GM18507 (cell line): ENCODE results near the gene RBL2.

Experiments used
- DNase-seq: peaks from one replicate; pipeline ENCODE4 v3.0.0; 2011; ENCODE audit warnings: low read depth; ENCODE audit not compliant: insufficient read length; ENCODE audit errors: extremely low spot score
- FAIRE-seq: peaks from 2 replicates; lab custom pipeline; 2011; peaks lifted over from hg19 to GRCh38; lab: Jason Lieb, UNC

RBL2 gene

DNA sequence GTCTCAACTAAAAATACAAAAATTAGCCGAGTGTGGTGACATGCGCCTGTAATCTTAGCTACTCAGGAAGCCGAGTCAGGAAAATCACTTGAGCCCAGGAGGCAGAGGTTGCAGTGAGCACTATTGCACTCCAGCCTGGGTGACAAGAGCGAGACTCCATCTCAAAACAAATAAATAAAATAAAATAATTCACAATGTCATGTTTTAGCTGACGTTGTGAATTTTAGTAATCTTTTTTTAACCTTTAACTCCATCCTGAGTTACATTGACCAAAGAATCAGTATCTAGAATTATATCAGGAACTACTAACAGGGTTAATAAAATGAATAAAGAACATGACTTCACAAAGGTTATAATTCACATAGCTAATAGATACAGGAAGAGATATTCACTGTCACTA lies 5.9 kb downstream of the RBL2 start:
- no peak for FAIRE-seq
- DNase-seq: no peak

GRCh38 chr16:53445534-53445933 lies 11.3 kb downstream of the RBL2 start:
- FAIRE-seq: no peak

DNA sequence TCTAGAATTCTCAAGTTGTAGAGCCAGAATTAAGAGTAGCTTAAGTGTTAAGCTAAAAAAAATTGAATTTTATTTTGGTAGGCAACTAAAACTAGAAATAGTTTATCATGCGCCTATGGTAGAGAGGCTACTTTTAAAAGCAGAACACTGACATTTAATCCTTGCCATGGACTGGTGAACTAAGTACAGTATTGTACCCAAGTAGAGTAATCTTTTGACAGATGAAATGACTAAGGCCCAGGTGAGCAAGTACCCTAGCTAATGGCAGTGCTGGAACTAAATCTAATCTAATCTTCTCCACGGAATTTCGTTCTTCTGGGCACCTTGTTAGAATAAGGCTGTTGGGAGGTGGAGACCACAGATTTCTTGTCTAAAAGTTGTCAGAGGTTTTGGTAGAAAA lies 11.8 kb downstream of the RBL2 start:
- no peak for DNase-seq
- FAIRE-seq: no peak

More at GRCh38 chr16:53445534-53445933, 11.3 kb downstream of the RBL2 start:
- DNase-seq: no peak

- FAIRE-seq (peak; percentile 53), DNase-seq (no peak)
Measured at GRCh38 chr16:53449816-53450517, 15.7 kb downstream of the RBL2 start.

- no peak for DNase-seq
- FAIRE-seq: no peak
Measured at GRCh38 chr16:53453928-53454327, 19.7 kb downstream of the RBL2 start.

GRCh38 chr16:53456625-53457024 lies 22.4 kb downstream of the RBL2 start:
- FAIRE-seq: peak; percentile 80
- no peak for DNase-seq

- FAIRE-seq (peak; percentile 99), DNase-seq (peak; percentile 60)
Measured at GRCh38 chr16:53457670-53458069, 23.4 kb downstream of the RBL2 start.

GRCh38 chr16:53458635-53459034 lies 24.4 kb downstream of the RBL2 start:
- FAIRE-seq (peak; percentile 58), DNase-seq (no peak)

DNA sequence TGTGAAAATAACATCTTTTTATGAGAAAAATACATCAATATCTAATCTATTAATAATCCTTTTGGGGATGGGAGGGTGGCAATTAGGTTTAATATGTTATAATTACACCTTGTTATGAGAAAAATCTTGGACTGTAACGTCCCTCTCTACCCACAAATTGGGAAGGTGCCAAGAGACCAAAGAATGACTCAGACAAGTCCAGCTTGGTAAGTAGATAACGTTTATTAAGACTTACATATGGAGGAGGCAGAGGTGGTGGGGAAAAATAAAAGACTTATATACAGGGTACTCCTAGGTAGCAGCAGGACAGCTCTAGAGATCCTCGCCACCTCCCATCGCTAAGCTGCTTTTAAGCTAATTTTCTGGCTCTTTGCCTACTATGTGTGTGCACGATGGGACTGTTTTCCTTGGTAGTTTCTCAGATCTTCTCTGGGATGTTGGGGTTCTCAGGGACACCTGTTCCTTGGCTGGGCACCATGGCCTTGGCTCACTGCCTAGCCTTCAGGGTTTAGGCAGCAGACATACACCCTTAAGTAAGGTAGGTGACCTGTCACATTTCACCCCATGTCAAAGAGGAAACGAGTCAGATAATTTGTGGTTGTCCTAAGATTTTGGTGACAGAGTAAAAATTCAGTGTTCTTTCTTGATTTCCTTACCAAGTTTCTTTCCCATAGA lies 31.5 kb downstream of the RBL2 start:
- DNase-seq (no peak), FAIRE-seq (no peak)

GRCh38 chr16:53476867-53477266 lies 42.6 kb downstream of the RBL2 start:
- DNase-seq: no peak
- no peak for FAIRE-seq

GRCh38 chr16:53478965-53479364 lies 44.7 kb downstream of the RBL2 start:
- FAIRE-seq (no peak), DNase-seq (no peak)

- no peak for DNase-seq
- no peak for FAIRE-seq
Measured at GRCh38 chr16:53480394-53480793, 46.1 kb downstream of the RBL2 start.

DNA sequence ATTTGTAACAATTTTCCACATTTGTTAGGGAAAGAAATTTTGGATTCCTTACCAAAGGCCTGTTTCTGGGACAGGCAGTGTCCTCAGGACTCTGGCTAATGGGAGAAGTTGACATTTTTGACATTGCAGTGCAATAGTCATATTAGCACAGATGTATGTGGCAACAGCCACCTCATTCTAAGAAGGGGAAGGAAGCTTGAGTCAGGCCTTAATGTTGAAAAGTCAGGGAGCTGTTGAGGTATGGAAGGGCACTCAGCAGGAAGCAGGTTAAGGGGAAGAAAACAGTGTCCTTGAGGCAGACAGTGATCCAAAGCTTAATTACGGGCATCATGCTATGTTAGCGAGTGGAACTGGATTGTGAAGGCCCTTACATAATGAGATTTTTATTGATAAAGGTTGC lies 47.9 kb downstream of the RBL2 start:
- FAIRE-seq (no peak), DNase-seq (no peak)

DNA sequence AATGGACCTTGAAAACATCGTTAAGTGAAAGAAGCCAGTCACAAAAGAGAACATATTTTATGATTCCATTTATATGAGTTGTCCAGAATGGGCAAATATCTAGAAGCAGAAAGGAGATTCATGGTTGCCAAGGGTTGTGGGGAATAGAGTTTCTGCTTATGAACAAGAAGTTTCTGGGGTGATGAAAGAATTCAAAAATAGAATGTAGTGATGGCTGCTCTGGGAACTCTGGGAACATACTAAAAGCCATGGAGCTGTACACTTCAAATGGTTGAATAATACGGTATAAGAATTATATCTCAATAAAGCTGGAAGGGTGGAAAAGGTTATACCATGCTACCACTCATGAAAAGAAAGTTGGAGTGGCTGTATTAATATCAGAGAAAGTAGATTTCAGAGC lies 50.3 kb downstream of the RBL2 start:
- DNase-seq (no peak), FAIRE-seq (no peak)

DNA sequence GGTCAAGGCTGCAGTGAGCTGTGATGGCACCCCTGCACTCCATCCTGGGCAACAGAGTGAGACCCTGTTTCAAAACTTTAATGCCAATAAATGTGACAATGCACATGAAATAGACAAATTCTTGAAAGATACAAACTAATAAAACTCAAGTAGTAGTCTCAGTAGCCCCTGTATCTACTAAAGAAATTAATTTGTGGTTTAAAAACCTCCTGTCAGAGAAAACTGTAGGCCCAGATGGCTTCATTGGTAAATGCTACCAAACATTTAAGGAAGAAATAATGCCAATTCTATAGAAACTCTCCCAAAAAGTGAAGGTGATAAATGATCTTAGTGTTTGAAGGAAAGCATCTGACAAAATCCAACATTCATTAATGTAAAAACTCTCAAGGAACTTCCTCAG lies 52.0 kb downstream of the RBL2 start:
- FAIRE-seq (no peak), DNase-seq (no peak)

DNA sequence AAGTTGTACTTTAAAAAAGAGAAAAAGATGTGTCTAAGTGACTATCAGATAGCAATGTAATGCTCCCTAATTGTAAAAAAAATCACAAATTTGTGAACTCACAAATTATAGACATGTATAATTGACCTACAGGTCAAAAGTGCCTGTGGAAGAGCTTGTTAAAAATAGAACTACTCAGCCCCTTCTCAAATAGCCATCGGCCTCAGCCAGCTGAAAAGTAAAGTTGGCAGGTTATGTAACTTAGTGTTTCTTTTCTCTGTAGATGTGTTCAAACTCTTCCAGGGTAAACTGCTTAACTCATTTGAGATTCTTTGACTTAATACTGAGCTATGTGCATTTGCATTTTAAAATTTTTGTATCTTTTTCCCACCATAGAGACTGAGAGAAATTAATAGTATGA lies 55.5 kb downstream of the RBL2 start:
- DNase-seq (no peak), FAIRE-seq (no peak)

DNA sequence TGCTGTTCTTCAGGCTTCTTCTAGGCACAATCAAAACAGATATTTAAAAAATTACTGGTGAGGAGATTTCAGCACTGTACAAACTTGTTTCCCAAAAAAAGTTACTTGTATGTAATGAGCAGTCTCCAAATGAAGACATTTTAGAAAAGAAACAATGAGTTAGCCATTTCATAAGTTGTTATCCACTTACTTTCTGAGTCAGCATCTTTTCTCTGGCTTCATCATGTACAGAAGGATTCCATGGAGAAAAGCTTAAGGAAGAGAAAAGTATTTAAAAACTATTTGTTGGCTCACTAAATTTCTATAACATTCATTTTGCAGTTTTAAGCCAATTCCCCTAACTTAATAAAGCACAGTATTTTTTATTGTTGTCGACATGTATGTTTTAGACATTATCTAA lies 58.2 kb downstream of the RBL2 start:
- FAIRE-seq (no peak), DNase-seq (no peak)

DNA sequence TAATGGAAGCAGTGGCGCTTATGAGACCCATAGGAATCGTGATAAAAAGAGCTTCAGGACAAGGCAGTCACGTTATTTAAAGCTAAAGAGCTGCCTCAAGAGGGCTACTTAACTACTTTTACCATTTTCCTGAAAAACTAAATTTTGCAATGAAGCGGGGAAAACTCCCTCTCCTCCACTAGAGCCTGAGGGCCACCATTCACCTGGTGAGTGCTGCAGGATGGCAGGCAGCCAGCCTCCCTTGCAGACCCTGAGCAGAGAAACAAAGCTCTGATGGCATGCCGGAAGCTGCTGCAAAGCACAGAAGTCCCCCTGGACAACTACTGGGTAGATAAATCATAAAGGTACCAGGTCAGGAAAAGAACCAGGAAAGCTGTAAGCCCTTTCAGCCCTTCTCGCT lies 60.4 kb downstream of the RBL2 start:
- no peak for DNase-seq
- no peak for FAIRE-seq

DNA sequence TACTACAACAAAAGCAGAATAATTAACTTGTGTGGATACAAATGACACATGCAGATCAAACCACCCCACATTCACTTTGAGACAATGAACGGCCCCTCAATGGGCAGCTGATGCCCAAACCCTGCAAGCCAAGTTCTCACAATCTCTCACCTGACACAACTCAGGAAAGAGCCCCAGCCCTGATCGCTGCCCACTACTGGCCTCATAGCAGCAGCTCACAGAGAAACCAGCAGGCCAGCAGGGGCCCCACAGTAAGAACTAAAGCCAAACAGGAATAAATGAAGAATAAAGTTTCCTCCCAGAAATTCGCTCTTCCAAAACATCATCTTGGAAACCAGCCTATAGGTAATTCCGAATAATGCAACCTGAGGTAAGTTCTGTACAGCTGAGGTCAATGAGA lies 61.1 kb downstream of the RBL2 start:
- no peak for FAIRE-seq
- no peak for DNase-seq

- DNase-seq (no peak), FAIRE-seq (no peak)
Measured at GRCh38 chr16:53498984-53499383, 64.7 kb downstream of the RBL2 start.

GRCh38 chr16:53501216-53501859 lies 67.1 kb downstream of the RBL2 start:
- FAIRE-seq: no peak
- no peak for DNase-seq
